ENCODE results near the gene CCL18.

Gene CCL18

GRCh38 chr17:36027761-36028160 lies 36.3 kb upstream of the CCL18 start:
- Histone ChIP-seq H3F3A (ENCODE audit: insufficient read depth, low read length) (no peaks in the 10 kb centered on the region), H3K4me2 (ENCODE audit: low read length) (no peak overlapping the region), H2AFZ (ENCODE audit: low read length) (no peak overlapping the region), H3K79me2 (ENCODE audit: insufficient read depth, low read length) (no peaks in the 10 kb centered on the region), H4K20me1 (ENCODE audit: insufficient read depth, low read length) (no peaks in the 10 kb centered on the region), H3K9ac (ENCODE audit: low read length) (no peak overlapping the region), H3K9me3 (ENCODE audit: low read length) (no peaks in the 10 kb centered on the region), H3K4me3 (ENCODE audit: low read depth, low read length, poor library complexity, severe bottlenecking) (no peak overlapping the region), H3K36me3 (ENCODE audit: insufficient read depth, low read length) (no peaks in the 10 kb centered on the region), H3K4me1 (ENCODE audit: insufficient read depth, low read length, severe bottlenecking) (no peaks in the 10 kb centered on the region), H3K27ac (ENCODE audit: low read depth, low read length, poor library complexity, severe bottlenecking) (no peak overlapping the region), H3K27me3 (ENCODE audit: insufficient read depth, low read length) (no peaks in the 10 kb centered on the region), H3K9me2 (ENCODE audit: low read depth, low read length) (no peaks in the 10 kb centered on the region)
- TF ChIP-seq EZH2 (IDR thresholded peaks at IDR 0.05; ENCODE audit: borderline replicate concordance, low read length), result no peak
- TF ChIP-seq, protein P1, sequence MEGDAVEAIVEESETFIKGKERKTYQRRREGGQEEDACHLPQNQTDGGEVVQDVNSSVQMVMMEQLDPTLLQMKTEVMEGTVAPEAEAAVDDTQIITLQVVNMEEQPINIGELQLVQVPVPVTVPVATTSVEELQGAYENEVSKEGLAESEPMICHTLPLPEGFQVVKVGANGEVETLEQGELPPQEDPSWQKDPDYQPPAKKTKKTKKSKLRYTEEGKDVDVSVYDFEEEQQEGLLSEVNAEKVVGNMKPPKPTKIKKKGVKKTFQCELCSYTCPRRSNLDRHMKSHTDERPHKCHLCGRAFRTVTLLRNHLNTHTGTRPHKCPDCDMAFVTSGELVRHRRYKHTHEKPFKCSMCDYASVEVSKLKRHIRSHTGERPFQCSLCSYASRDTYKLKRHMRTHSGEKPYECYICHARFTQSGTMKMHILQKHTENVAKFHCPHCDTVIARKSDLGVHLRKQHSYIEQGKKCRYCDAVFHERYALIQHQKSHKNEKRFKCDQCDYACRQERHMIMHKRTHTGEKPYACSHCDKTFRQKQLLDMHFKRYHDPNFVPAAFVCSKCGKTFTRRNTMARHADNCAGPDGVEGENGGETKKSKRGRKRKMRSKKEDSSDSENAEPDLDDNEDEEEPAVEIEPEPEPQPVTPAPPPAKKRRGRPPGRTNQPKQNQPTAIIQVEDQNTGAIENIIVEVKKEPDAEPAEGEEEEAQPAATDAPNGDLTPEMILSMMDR (IDR thresholded peaks at IDR 0.05; ENCODE audit: low read length), result no peak

- Histone ChIP-seq H3K27me3 (ENCODE audit: insufficient read depth, low read length) (0 out of 2 replicates have a peak, but pooled peaks cover 5% of the 10 kb centered on the region), H2AFZ (ENCODE audit: low read length) (no peak overlapping the region), H3K36me3 (ENCODE audit: insufficient read depth, low read length) (no peaks in the 10 kb centered on the region)
These were observed 33.1 kb upstream of the CCL18 start for GRCh38 chr17:36030956-36031355.

GRCh38 chr17:36034127-36034526 lies 29.9 kb upstream of the CCL18 start:
- Histone ChIP-seq H3K4me2 (ENCODE audit: low read length) (no peak overlapping the region), H3K9me3 (ENCODE audit: low read length) (no peaks in the 10 kb centered on the region), H3K36me3 (ENCODE audit: insufficient read depth, low read length) (no peaks in the 10 kb centered on the region), H3K79me2 (ENCODE audit: insufficient read depth, low read length) (no peaks in the 10 kb centered on the region), H3K27me3 (ENCODE audit: insufficient read depth, low read length) (0 out of 2 replicates have a peak, but pooled peaks cover 5% of the 10 kb centered on the region), H3K9me2 (ENCODE audit: low read depth, low read length) (no peaks in the 10 kb centered on the region), H2AFZ (ENCODE audit: low read length) (no peak overlapping the region), H4K20me1 (ENCODE audit: insufficient read depth, low read length) (no peaks in the 10 kb centered on the region), H3K9ac (ENCODE audit: low read length) (no peak overlapping the region), H3K27ac (ENCODE audit: low read depth, low read length, poor library complexity, severe bottlenecking) (no peak overlapping the region), H3K4me3 (ENCODE audit: low read depth, low read length, poor library complexity, severe bottlenecking) (no peak overlapping the region), H3K4me1 (ENCODE audit: insufficient read depth, low read length, severe bottlenecking) (no peaks in the 10 kb centered on the region), H3F3A (ENCODE audit: insufficient read depth, low read length) (no peaks in the 10 kb centered on the region)
- TF ChIP-seq EZH2 (IDR thresholded peaks at IDR 0.05; ENCODE audit: borderline replicate concordance, low read length), result no peak
- TF ChIP-seq, protein P1 (IDR thresholded peaks at IDR 0.05; ENCODE audit: low read length), result no peak

More at GRCh38 chr17:36030956-36031355, 33.1 kb upstream of the CCL18 start:
- H3K4me3 ChIP-seq (ENCODE audit: low read depth, low read length, poor library complexity, severe bottlenecking), result no peak overlapping the region
- H4K20me1 ChIP-seq (ENCODE audit: insufficient read depth, low read length), result no peaks in the 10 kb centered on the region
- H3K79me2 ChIP-seq (ENCODE audit: insufficient read depth, low read length), result no peaks in the 10 kb centered on the region
- no peaks in the 10 kb centered on the region for H3K4me1 ChIP-seq (ENCODE audit: insufficient read depth, low read length, severe bottlenecking)
- TF ChIP-seq EZH2 (IDR thresholded peaks at IDR 0.05; ENCODE audit: borderline replicate concordance, low read length), result no peak
- TF ChIP-seq, protein P1 (IDR thresholded peaks at IDR 0.05; ENCODE audit: low read length), result no peak
- H3K9ac ChIP-seq (ENCODE audit: low read length), result no peak overlapping the region
- no peaks in the 10 kb centered on the region for H3K9me3 ChIP-seq (ENCODE audit: low read length)
- H3K9me2 ChIP-seq (ENCODE audit: low read depth, low read length), result no peaks in the 10 kb centered on the region
- H3K4me2 ChIP-seq (ENCODE audit: low read length), result no peak overlapping the region
- H3K27ac ChIP-seq (ENCODE audit: low read depth, low read length, poor library complexity, severe bottlenecking), result no peak overlapping the region
- no peaks in the 10 kb centered on the region for H3F3A ChIP-seq (ENCODE audit: insufficient read depth, low read length)
